ENCODE results near the gene NSL1.
"Not testable (repeated sequence)": the region's sequence is repeated elsewhere in the genome, so short reads cannot be mapped to it uniquely, and the experiment has no call there.

The NSL1 gene

GRCh38 chr1:212782422-212783154, 9.0 kb downstream of the NSL1 start:
- peak; percentile 10 for DNase-seq

DNA sequence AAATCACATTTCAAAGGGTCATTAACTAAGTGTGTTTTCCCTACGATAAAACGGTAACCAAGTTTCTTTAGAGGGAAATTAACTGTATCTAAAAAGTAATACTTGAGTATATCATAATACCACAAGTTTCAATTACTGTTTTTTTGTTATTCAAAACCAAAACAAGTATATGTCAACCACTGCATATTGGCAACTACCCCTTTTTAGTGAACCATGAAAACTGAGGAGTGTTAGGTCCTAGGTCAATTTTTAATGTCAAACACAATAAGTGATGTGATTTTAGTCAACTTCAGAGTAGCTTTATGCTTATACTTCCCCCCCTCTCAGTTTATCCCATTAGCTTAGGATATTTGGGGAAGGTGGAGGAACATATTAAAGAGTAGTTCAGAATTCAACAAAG, 10.4 kb downstream of the NSL1 start:
- DNase-seq: no peak

DNA sequence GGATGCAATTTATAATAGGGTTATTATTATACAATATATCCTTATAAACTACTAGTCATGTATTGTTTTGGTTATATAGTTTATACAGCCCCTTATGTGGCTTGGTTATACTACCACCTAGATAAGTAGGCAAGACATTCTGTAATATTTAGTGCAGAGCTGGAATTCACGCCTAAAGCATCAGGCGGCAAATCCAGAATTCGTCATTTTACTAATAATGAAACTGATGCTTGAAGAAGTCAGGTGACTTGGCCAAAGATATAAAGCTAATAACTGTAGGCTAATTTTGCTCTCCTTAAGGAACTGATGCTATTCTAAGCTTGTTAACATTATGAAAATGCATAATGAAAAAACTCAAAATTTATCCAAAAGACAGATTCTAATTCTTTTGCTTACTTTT, 10.8 kb downstream of the NSL1 start:
- no peak for DNase-seq

DNA sequence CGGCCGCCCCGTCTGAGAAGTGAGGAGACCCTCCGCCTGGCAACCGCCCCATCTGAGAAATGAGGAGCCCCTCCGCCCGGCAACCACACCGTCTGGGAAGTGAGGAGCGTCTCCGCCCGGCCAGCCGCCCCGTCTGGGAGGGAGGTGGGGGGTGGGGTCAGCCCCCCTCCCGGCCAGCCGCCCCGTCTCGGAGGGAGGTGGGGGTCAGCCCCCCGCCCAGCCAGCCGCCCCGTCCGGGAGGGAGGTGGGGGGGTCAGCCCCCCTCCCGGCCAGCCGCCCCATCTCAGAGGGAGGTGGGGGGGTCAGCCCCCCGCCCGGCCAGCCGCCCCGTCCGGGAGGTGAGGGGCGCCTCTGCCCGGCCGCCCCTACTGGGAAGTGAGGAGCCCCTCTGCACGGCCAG, 12.5 kb downstream of the NSL1 start:
- not testable (repeated sequence) for DNase-seq

GRCh38 chr1:212777151-212777550, 14.4 kb downstream of the NSL1 start:
- no peak for DNase-seq

DNA sequence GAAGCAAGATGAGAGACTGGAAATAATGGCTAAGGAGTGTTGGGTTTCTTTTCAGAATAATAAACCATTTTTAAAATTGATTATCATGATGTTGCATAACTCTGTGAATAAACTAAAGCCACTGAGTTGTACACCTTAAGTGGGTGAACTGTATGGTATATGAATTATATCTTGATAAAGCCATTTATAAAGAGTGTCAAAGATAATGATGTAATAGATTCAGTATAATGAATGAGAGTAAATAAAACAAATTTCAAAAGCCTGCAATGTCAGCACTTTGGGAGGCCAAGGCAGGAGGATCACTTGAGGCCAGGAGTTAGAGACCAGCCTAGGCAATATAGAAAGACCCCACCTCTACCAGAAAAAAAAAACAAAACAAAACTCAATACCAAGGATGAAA, 16.3 kb downstream of the NSL1 start:
- no peak for DNase-seq

DNA sequence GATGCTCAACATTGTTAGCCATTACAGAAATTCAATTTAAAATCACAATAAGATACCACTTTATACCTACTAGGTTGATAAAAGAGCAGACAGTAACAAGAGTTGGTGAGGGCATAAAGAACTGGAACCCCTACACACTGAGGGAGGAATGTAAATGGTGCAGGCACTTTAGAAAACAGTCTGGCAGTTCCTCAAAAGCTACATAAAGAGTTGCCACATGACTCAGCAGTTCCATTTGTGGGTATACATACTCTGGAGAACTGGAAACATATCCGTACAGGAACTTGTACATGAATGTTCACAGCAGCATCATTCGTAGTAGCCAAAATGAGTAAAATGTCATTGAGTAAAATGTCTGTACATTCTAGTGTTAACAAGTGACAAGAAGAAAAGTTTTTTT, 17.0 kb downstream of the NSL1 start:
- no peak for DNase-seq

- no peak for DNase-seq
Observed at GRCh38 chr1:212773011-212773410, 18.6 kb downstream of the NSL1 start.

GRCh38 chr1:212771341-212771740, 20.2 kb downstream of the NSL1 start:
- DNase-seq: no peak

DNA sequence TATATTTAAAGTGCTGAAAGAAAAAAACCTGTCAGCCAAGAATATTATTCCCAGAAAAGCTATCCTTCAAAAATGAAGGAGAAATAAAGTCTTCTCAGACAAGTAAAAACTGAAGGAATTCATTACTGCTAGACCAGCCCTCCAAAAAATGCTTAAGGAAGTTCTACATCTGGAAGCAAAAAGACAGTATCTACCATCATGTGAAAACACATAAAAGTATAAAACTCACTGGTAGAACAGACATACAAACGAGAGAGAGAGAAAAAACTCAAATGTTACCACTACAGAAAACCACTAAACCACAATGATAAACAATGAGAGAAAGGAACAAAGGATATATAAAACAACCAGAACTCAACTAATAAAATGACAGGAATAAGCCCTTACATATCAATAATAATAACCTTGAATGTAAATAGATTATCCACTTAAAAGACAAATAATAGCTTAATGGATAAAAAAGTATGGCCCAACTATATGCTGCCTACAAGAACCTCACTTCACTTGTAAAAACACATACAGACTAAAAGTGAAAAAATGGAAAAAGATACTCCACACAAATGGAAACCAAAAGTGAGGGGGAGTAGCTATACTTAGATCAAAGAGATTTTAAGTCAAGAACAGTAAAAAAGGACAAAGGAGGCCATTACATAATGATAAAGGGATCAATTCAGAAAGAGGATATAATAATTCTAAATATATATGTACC, 22.0 kb downstream of the NSL1 start:
- DNase-seq: no peak

GRCh38 chr1:212766825-212767224, 24.8 kb downstream of the NSL1 start:
- not testable (repeated sequence) for DNase-seq

GRCh38 chr1:212764718-212765281, 26.8 kb downstream of the NSL1 start:
- DNase-seq: not testable (repeated sequence)

GRCh38 chr1:212762839-212763238, 28.7 kb downstream of the NSL1 start:
- DNase-seq: no peak

- no peak for DNase-seq
Observed at GRCh38 chr1:212762234-212762633, 29.3 kb downstream of the NSL1 start.

DNA sequence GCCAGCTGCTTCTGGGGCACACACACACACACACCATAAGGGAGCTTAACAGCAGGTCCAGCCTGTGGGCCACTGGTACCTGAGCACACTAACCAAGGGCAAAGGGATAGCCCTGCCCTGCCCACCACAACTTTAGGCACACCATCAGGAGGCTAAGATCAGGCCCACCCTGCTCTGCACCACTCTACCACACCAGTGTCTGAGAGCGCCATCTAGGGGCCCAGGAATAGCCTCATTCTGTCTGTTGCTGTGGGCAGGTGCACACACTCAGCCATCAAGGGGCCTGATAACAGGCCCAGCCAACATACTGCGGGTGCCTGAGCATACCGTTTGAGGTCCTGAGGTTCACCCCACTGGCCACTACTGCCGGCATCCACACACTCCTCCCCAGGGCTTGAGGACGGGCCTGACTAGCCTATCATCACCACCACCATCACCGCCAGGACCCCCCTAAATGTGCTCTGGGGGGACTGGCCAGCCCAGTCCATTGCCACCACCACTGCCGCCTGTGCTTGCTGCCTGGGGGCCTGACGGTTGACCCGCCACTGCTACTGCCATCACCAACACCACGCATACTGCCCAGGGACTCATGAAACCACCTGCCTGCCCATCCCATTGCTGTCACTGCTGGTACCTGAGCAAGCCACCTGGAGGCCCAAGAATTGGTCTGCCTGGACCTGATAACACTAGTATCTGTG, 31.3 kb downstream of the NSL1 start:
- DNase-seq: no peak

DNA sequence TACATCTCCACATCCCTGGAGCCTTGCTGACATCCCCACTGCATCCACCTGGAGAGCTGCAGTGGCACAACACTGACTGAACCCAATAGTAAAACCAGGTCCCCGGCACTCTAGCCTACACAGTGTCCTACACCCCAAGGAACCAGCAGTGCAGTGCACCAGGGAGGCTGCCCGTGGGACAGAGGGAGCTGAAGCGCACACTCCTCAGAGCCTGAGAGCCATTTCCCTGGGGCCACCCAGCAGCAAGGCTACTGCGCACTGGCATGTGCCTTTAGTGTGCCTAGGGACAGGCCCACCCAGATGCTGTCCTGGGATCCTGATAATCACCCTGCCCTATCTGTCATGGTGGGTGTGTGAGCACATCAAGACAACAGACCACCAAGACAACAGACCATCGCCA, 31.9 kb downstream of the NSL1 start:
- no peak for DNase-seq

DNA sequence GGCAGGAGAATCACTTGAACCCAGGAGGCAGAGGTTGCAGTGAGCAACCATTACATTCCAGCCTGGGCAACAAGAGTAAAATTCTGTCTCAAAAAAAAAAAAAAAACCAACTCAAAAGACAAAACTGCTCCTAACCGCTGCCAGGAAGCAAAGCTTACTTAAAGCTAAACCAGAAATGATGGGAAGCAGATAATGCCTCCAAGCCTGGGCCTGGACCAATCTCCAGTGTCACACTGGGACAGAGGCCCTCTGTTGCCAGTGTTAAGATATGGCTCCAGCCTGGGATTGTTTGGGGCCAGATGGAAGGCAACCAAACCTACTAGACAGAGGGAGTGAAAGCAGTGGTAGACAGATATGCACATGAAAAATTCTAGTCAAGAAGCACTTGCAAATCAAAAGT, 36.9 kb downstream of the NSL1 start:
- DNase-seq: no peak

- DNase-seq: no peak
Observed at GRCh38 chr1:212754193-212754592, 37.4 kb downstream of the NSL1 start.

DNA sequence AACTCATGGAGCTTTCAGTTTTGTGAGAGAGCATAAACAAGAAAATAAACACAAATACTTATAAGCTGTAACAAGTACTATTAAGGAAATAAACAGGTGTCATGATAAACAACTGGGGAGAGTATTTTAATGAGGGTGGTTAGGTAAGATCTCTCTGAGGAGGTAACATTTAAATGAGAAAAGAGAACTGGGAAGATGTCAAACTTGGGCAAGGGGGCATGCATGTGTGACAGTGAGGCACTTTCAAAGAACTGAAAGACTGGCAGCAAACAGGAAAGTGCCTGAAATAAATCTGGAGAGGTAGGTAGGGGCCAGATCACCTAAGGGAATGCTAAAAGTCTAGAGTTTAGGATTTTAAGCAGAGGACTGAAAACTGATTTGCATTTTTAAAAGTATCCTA, 37.8 kb downstream of the NSL1 start:
- no peak for DNase-seq

DNA sequence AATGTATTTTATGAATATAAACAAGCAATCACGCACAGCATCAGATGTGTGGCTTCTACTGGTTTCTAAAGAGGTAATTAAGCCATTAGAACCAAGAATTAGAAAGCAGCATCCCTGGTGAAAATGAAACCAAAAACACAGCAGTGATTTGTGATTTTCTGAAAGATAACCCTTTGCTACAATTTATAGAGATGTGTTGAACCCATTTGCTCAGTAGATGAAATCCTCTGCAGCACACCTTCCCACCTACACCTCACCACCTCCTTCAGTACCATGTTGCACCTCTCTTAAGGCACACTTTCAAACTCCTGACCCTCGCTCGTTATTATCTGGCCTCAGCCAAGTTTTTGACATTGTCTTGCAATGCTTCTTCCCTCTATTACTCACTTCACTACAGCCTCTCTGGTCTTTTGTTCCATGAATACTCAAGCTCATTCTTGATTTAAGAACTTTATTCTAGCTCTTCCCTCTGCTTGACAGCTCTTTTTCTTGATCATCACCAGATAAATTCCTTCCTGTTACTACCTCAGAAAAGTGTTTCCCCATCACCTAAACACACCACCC, 38.6 kb downstream of the NSL1 start:
- DNase-seq: no peak

GRCh38 chr1:212752252-212752933, 39.2 kb downstream of the NSL1 start:
- DNase-seq: no peak

DNA sequence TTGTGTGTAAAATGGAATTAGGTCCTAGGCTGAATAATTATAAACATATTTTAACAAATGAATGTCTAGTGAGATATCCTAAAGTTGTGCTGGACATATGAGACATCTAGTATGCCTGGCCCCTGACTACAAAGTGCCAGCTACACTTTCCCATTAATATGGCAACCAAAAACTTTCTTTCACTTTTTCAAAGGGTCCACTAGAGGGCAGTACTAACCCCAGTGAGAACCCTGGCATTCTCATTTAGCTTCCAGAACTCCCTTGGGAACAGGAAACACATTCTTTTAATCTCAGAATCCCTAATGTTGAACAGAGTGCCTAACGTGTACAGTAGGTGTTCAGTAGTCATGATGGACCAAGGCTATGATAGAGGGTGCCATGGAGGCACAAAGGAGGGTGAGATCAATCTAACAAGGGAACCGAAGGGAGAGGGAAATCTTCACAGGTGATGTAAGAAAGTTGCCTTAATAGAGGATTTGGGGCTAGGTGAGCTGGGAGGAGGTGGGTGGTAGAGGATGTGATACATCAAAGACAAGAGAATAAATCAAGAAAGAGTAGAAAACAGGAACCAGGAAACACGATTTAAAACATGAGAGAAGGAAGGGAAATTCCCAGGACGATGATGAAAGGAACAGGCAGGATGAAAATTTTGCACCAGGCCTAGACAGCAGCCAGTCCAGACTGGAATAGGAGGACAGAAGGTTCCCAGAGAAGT, 41.6 kb downstream of the NSL1 start:
- peak; percentile 29 for DNase-seq

Measured in COR-L47 (cell line).